NCI-H526 treated with DMSO at 0.1 percent for 48 hours (cell line): ENCODE results near the gene C2orf74.

Experiments
- DNase-seq: peaks from one replicate; lab custom pipeline; 2025; lab: John Stamatoyannopoulos, UW

The C2orf74 gene

DNA sequence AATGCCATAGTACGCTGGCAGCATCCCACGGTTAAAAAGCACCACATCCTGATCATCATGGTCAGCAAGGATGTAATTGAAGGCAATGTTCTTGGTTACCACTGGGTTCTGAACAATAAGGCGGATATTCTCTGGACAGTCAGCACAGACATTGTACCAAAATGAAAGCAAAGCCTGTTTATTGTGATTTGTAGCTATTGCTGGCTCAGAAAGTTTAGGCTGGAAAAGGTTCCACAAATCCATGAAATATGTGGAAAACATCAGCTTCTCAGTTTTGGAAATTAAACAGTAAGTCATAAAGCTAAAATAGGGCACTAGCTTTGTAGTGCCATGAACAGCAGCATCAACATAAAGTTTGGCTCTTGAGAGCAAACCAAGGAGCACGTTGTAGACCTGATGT, 52.2 kb downstream of the C2orf74 start:
- no peak for DNase-seq
